GM18511 (cell line): ENCODE results near the gene SEMA3F.

Experiments used
- ATAC-seq: cut with Tn5 transposase; IDR thresholded peaks from one replicate; pipeline ENCODE4 v1.9.1; 2021; ENCODE audit warnings: mild to moderate bottlenecking, moderate library complexity; ENCODE audit not compliant: unreplicated experiment

SEMA3F gene

DNA sequence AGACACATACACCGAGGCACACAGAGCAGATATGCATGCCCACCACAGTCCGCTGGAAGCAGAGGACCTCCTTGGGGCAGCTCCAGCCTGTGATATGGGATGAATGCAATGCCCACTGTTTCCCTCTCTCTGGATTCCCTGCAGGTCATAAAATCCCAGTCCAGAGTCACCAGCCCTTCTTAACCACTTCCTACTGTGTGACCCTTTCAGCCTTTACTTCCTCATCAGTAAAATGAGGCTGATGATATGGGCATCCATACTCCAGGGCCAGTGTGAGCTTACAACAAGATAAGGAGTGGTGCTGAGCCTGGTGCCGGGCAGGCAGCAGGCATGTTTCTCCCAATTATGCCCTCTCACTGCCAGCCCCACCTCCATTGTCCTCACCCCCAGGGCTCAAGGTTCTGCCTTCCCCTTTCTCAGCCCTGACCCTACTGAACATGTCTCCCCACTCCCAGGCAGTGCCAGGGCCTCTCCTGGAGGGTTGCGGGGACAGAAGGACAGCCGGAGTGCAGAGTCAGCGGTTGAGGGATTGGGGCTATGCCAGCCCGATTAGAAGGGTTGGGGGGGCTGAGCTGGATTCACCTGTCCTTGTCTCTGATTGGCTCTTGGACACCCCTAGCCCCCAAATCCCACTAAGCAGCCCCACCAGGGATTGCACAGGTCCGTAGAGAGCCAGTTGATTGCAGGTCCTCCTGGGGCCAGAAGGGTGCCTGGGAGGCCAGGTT, 36.0 kb downstream of the SEMA3F start, which contains the start of gene GNAT1:
TSS of gene GNAT1 (plus strand) at position 675 of the 725 bp plus-strand sequence. CDS start 116 bp downstream, outside the sequence.
- no peak for ATAC-seq

DNA sequence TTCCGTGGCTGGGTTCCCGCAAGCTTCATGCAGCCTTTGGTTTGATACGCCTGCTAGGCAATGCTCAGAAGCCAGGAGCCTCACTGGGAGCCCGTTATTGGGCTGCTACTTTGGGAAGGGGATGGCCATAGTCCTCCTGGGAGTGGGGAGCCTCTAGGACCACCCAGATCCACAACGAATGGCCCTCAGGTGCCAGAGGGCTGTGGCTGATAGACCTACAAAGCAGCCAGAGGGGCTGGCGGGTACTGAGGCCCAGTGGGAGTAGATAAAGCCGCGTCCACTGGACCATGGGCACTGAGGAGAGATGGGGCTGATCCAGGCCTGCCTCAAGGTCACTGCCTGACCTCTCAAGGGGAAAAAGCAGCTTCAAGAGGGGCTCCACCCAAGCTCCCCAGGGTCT, 37.0 kb downstream of the SEMA3F start:
- no peak for ATAC-seq

DNA sequence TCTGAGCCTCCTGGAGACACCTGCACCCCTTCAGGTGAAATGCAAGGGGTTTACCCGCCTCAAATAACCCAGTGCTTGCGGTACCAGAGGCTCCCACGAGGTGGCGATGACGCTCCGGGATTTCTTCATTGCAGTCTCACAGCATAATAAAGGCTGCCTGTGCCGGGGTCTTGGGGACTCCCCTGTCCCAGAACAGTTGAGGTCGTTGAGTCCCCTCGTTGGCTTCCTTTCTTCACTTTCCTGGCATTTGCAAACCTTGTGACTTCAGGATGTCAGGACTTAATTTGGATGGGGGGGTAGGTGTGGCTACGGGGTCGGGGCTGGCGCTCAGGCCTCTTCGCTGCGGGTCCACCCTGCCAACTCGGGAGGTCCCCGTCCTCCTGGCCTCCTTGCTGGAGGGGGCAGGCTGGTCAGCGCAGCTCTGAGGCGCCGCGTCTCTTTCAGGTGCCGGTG, 37.6 kb downstream of the SEMA3F start:
- no peak for ATAC-seq

DNA sequence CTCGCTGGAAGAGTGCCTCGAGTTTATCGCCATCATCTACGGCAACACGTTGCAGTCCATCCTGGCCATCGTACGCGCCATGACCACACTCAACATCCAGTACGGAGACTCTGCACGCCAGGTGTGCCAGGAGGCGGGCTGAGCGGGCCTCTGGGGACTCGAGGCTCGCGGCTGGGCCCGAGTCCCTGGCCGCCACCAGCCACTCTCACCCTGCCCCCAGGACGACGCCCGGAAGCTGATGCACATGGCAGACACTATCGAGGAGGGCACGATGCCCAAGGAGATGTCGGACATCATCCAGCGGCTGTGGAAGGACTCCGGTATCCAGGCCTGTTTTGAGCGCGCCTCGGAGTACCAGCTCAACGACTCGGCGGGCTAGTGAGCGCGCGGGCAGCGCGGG, 38.2 kb downstream of the SEMA3F start:
- ATAC-seq = no peak

DNA sequence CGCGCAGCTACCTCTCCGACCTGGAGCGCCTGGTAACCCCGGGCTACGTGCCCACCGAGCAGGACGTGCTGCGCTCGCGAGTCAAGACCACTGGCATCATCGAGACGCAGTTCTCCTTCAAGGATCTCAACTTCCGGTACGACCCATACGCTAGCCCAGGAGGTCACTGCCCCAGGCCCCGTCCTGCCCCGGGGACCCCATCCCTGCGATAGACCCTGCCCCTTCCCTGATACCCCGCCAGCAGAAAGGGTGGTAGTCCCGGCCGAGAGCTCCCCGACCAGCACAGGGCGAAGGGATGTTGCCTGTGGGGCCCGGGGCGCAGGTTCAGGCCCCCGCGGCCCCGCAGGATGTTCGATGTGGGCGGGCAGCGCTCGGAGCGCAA, 38.6 kb downstream of the SEMA3F start:
- no peak for ATAC-seq

DNA sequence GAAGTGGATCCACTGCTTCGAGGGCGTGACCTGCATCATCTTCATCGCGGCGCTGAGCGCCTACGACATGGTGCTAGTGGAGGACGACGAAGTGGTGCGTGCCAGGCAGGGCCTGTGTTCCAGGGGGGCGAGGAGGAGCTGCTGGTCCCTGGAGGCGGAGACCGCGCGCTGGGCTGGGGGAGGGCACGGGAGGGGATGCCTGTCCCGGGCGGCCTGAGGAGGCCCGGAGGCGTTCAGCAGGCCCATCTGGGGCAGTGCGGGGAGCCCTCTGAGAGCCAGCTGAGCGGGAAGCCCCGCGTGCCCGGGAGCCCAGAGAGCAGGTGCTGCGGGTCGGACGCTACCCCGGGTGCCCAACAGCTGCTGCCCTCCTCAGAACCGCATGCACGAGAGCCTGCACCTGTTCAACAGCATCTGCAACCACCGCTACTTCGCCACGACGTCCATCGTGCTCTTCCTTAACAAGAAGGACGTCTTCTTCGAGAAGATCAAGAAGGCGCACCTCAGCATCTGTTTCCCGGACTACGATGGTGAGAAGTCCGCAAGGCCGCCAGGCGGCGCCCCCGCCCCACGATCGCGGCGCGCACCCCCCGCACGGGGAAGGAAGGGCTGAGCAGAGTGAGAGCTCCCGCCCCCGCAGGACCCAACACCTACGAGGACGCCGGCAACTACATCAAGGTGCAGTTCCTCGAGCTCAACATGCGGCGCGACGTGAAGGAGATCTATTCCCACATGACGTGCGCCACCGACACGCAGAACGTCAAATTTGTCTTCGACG, 39.2 kb downstream of the SEMA3F start:
- no peak for ATAC-seq

DNA sequence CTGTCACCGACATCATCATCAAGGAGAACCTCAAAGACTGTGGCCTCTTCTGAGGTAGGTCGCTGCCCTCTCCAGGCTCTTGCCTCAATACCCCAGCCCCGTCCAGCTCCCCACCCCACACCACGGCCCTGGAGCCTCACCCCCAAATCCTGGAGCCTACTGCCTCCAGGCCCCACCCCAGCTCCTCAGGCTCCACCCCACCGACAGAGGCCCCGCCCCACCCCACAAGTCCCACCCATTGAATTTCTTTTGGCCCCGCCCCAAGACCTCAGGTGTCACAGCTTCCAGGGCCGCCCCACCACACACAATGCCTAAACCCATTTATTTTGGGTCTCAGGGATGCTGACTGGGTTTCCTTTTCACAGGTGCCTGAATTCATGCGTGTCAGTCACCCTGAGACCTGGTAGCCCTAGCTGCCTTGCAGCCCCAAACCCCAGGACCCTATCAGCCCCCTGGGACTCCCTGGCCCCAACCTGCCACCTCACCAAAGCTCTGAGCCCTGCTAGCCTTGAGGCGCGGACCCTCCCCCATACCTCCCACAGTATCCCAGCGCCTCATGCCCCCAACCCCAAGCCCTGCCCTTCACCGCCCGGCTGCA, 39.9 kb downstream of the SEMA3F start:
- ATAC-seq = no peak

DNA sequence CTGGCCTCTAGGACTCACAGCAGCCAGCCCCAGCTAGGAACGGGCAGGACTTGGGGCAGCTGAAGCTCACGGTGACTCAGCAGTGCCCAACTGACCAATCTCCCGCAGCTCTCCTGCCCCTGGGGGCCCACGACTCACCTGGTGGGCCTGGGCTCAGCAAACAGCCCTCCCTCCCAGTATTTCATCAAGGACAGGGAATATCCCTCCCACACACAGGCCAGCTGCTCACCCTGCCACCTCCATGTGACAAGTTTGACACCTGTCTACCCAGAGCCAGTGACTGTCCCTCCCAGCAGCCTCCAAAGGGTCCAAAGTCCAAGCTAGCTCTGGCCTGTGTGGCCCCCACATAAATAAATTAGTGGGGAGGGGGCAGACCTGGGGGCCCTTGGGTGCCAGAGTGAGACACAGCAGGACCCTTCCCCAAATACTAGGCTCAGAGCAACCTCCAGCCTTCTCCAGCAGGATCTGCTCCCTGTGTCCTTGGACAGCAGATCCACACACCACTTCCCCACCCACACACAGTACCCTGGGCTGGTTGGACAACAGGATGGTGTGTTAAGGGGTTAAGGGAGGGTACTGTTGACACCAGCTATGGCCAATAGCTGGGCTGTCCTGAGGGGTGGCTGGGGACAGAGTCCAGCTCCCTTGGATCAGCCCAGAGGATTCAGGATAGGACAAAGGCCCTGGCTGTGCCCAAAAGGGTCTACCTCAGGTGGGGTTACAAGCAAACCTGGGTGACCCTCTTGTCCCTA, 40.6 kb downstream of the SEMA3F start:
- no peak for ATAC-seq

DNA sequence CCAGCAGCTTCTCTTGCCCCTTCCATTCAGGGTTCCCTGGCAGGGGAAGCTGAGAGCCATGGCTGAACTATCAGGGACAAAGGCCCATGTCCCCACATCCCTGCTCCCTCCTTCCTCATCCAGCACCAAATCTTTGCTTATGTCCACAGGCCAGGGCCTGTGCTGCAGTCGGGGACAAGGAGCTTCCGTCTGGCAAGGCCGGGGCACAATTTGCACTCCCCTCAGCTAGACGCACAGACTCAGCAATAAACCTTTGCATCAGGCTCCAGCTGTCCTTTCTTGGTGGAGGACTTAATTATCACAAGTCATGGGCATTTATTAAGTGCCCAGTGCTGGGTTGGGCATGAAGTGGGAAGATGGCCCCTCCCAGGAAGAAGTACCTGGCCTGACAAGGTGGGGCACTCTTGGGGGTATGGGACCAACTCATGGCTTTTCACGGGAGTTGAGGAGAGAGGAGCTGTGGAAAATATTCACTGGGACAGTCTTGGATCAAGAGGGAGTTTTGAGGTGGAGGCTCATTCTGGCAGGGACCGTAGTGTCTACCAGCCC, 41.2 kb downstream of the SEMA3F start:
- ATAC-seq = no peak

DNA sequence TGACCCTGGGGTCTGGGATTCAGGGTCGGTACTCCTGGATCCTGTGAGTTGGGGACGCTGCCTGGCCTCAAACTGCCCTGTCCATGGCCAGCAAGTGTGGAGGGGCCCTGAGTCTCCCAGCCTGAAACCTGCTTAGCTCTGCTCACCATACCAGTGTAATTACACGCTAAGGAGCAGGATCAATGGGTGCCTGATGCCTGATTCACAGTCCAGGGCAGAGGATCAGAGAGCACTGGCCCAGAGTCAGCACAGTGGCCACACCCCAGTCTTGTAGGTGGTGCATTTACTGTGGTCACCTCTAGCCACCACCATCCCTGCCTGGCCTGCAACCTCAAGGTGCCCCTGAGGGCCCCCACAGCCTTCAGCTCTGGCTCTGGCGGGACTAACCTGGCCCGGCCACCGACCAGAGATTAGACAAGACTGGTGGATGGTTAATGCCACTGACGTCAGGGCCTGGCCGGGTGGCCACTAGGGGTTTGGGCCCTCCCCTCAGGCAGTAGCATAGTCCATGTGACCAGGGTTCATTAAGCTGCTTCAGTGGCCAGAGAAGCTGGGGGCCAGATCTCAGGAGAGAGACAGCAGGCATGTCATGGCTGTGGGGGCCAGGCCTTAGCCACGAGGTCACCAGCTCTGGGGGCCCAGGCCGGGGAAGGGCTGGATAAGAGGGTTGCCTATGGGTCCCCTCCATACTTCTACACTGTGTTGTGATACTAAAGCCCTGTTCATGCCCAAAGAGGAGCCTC, 46.6 kb downstream of the SEMA3F start:
- ATAC-seq = no peak

DNA sequence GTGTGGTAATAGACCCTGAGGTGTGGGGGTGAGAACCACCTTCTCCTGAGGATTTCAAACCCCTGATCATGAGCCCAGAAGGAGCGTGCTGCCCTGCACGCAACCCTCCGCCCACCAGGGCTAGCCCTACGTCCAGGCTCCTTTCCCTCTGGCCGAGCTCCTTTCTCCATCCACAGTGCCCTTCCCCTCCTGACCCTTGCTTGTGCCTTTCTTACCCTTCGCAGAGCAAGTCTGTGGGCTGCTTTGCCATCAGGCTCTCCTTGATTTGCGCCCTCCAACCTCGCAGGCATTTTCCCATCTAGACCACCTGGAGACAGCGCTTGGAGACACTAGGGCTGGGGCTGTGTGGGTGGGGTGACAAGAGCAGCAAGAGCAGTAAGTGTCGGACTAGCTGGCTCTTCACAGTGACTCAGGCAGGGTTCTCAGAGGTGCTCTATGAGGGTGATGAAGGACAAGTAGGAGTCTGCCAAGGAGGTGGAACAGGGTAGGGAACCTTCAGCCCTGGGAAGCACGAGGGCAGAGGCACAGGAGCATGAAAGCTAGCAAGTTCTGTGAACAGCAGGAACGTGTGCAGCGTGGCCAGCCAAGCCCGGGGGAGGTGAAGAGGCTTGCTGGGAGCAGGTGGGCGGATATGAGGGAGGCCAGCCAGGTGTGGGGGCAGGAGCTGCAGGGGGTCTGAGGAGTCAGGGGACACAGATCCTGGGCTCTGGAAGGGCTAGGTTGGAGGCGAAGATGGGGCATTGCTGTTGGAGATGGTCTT, 47.4 kb downstream of the SEMA3F start:
- ATAC-seq = no peak

DNA sequence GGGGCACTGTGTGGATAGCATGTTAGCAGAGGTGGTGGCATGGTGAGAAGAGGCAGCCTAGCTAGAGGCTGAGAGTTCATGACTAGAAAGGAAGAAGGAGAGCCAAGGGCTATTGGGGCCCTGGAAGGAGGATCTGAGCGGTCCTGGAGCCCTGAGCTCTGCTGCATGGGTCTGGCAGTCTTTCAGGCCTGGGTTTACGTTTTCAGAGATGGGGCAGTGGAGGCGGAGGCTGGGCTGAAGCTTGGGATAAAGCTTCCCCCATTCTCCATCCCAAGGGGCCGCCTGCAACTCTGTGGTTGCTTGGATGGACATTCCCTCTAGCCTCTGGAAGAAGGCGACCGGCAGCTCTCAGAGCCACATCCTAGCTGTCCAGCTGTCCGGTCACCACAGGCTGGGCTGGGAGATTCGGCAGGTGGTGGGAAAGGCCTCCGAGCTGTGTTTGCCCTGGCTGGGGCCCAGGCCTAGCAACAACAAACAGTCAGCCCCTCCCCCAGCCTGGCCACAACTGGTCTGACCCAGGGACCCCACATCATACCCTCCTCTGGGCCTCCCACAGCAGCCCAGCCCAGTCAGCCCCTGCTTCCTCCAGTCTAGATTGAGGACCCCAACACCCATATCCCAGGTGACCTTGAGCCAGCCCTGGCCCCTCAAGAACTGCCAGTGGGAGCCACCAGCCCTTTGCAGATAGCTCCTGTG, 48.1 kb downstream of the SEMA3F start:
- no peak for ATAC-seq

DNA sequence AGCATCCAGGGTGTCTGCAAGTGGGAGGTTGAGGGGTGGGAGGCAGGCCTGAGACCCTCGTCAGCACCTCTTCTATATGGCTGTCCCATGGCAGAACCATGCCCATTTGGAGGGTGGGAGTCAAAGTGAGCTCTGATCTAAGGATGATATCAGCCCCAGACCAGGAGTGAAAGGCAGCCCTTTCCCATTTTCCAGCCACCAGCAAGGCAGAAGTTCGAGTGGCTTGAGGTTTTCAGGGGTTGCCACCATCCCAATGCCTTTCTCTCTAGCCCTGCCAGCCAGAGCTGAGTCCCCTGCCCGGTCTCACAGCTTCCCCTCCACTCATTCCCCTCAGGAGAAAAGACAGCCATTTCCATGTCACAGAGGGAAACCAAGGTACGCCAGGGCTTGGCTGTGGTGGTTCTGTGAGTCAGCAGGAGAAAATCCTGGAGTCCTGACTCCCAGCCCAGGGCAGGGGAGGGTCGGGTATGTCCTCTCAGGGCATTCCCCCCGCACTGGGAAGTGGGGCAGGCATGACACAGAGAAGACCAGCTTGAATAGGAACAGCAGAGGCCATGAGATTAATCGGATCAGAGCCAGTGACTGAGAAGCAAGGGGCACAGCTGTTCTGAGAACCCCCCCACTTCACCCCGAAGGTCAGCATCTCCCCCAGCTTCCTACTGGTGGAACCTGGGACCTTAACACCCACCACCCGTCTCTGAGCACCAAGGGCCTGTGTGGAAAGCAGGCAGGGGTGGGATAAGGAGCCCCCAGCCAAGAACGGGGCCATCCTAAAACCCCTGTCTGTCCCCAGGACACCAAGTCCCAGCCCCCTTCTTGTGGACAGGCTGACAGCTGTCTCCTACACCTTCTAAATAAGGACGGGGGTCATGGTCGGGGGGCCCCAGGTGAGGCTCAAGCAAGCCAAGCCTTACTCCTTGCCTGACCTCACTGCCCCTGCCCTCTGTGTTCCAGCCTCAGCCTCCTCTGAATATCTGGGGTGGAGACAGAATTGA, 49.0 kb downstream of the SEMA3F start:
- no peak for ATAC-seq

DNA sequence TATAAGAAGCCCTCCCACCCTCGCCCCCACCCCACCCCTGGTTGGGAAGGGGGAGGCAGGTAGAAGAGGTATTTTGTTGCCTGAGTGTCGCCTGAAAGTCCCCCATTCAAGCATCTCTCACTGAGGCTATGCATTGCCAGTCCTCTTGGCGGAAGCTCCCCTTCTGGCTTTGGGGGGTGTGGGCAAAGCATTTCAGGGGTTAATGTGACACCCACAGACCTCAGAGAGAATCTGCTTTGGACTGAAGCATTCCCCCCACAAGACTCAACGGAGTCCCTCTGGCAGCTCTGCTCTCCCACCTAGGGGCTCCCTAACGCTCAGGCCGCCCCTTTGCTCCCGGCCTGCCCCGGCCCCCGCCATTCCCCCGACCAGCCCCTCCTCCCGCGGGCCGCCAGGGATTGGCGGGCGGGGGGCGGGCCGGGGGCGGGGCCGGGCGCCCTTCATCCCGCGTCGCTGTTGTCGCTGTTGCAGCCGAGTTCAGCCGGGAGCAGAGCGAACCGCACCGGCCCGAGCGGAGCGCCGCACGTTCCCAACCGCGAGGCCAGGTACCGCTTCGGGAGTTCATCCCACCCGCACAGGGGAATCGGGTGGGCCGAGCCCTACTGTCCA, 49.8 kb downstream of the SEMA3F start, which contains the start of gene SLC38A3:
TSS of gene SLC38A3 (plus strand) at position 468 of the 609 bp plus-strand sequence. CDS start 8,929 bp downstream, outside the sequence.
- no peak for ATAC-seq

DNA sequence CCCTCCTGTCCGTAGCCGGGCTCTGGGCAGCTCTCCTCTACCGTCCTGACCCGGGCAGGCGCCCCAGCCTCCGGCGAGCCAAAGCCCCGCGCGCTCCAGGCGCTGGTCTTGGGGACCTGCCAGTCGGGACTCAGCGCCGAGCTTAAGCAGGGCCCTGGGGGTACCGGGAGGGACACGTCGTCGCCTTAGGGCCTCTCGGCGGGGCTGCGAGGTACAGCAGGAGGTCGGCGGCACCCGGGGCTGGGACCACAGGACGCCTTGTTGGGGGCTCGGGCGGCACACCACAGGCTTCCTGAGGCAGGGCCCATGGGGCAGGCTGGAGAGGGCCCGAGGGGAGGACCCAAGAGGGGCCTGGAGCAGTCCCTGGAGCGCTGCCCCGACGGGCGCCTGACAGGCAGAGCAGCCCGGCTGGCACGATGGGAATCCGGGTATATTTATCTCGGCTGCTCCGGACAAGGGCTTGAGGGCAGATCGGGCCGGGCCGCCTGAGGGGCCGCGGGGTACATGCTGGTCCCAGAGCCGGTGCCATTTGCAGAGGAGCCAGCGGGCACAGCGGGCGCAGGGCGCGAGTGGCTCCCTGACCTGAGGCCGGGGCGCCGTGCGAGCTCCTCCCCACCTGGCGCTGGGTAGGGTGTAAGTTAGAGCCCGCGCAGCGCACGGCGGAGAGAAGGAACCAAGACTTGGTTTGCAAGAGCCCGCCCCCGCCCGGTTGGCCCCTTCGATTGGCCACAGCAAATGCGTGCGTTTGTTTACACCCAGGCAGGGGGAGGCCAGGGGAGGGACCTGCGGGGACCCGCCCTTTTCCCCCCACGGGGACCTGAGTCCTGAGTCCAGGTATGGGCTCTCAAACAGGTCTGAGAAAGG, 50.5 kb downstream of the SEMA3F start:
- no peak for ATAC-seq
